Measurements from ENCODE around the gene CCR8. TPM values are rescaled to one million over a fixed set of nuclear protein-coding genes. Genes with fewer than 3 reads are reported as not detected.
"Not testable (repeated sequence)": the region's sequence is repeated elsewhere in the genome, so short reads cannot be mapped to it uniquely, and the experiment has no call there.

CCR8 gene
- total RNA-seq, 1 donor from 2014 or later: not detected

DNA sequence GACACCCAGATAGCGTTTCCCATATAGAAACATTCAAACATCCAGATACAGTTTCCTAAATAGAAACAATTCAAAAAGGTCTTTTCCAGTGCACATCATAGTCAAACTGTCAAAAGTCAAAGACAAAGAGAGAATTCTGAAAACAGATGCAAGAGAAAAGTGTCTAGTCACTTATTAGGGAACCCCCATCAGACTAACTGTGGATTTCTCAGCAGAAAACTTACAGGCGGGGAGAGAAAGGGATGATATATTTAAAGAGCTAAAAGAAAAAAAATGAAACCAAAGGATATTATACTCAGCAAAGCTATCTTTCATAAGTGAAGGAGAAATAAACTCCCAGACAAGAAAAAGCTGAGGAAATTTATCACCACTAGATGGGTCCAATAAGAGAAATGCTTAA lies 27.3 kb upstream of the CCR8 start:
- no peaks in the 10 kb centered on the region for H3K4me1 ChIP-seq (ENCODE audit: control insufficient read depth in 3 of 3, insufficient read depth in 3 of 3, low read length in 3 of 3)
- H3K9me3 ChIP-seq (ENCODE audit: control insufficient read depth in 3 of 3, low read length in 3 of 3): peaks cover 0 to 8% (median 5%) of the 10 kb centered on the region in 3 donors
- no peaks in the 10 kb centered on the region for H3K36me3 ChIP-seq (ENCODE audit: control insufficient read depth in 3 of 3, insufficient read depth in 3 of 3, low read length in 3 of 3)
- H3K27ac ChIP-seq (ENCODE audit: low read depth, low read length): no peak overlapping the region
- H3K9ac ChIP-seq (ENCODE audit: low read depth in 1 of 3, low read length in 3 of 3): no peak overlapping the region
- H3K4me3 ChIP-seq (ENCODE audit: low read length in 3 of 3): no peak overlapping the region
- no peaks in the 10 kb centered on the region for H3K27me3 ChIP-seq (ENCODE audit: control insufficient read depth in 3 of 3, insufficient read depth in 3 of 3, low read length in 3 of 3)

DNA sequence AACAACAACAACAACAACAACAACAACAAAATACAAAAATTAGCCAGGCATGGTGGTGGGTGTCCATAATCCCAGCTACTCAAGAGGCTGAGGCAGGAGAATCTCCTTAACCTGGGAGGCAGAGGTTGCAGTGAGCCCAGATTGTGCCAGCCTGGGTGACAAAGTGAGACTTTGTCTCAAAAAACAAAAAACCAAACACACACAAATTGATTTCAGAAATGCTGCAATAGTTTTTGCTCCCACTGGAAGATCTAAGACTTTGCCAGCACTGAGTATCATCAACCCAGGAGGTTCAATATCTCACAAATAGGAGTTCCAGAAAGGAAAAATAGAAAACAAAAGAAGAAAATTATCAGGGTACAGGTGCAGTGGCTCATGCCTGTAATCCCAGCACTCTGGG lies 16.2 kb upstream of the CCR8 start:
- Histone ChIP-seq H3K36me3 (ENCODE audit: control insufficient read depth in 3 of 3, insufficient read depth in 3 of 3, low read length in 3 of 3) (no peaks in the 10 kb centered on the region), H3K9me3 (ENCODE audit: control insufficient read depth in 3 of 3, low read length in 3 of 3) (no peaks in the 10 kb centered on the region), H3K4me1 (ENCODE audit: control insufficient read depth in 3 of 3, insufficient read depth in 3 of 3, low read length in 3 of 3) (no peaks in the 10 kb centered on the region), H3K27ac (ENCODE audit: low read depth, low read length) (no peak overlapping the region), H3K27me3 (ENCODE audit: control insufficient read depth in 3 of 3, insufficient read depth in 3 of 3, low read length in 3 of 3) (no peaks in the 10 kb centered on the region), H3K9ac (ENCODE audit: low read depth in 1 of 3, low read length in 3 of 3) (no peak overlapping the region), H3K4me3 (ENCODE audit: low read length in 3 of 3) (no peak overlapping the region)

DNA sequence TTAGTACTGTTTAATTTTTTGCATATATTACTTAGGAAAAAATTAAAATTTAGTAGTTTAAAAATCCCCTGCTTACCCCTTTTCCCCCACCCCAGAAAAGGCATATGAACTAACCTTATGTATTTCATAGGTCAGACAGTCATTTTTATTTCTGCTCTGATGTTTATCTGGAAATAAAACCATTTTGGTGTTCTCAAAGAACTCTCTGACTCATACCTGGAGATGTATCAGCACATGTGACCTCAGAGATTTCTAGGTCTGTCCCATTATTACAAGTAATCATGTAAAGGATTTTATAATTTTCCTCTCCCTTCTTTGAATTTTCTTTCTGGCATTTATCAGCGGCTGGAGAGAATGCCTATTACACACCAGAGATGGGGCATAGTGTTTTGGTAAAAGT lies 14.1 kb upstream of the CCR8 start:
- H3K36me3 ChIP-seq (ENCODE audit: control insufficient read depth in 3 of 3, insufficient read depth in 3 of 3, low read length in 3 of 3): no peaks in the 10 kb centered on the region
- no peaks in the 10 kb centered on the region for H3K9me3 ChIP-seq (ENCODE audit: control insufficient read depth in 3 of 3, low read length in 3 of 3)
- H3K9ac ChIP-seq (ENCODE audit: low read depth in 1 of 3, low read length in 3 of 3): no peak overlapping the region
- no peak overlapping the region for H3K27ac ChIP-seq (ENCODE audit: low read depth, low read length)
- no peaks in the 10 kb centered on the region for H3K27me3 ChIP-seq (ENCODE audit: control insufficient read depth in 3 of 3, insufficient read depth in 3 of 3, low read length in 3 of 3)
- no peaks in the 10 kb centered on the region for H3K4me1 ChIP-seq (ENCODE audit: control insufficient read depth in 3 of 3, insufficient read depth in 3 of 3, low read length in 3 of 3)
- no peak overlapping the region for H3K4me3 ChIP-seq (ENCODE audit: low read length in 3 of 3)

DNA sequence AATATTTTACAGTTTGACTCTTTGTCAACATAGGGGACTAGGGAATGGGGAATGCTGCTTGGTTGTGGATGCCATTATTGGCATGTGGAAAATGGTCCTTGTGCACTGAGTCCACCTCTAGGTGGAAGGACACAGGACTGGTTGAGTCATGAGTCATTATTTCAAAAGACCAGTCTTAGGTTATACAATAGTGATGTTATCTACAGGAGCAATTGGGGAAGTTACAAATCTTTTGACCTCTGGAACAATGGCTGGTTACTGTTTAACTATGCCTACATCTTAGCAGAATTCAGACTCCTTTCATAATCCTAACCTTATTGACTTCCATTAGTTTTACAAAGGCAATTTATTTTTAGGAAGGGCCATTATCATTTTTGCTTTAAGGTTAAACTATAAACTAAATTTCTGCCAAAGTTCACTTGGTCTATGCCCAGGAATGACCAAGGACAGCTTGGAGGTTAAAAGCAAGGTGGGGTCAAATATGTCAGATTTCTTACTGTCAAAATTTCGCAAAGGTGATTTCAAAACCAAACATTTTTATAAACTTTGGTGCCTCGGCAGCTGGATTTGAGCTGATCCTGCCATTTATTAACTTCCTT lies 11.8 kb upstream of the CCR8 start:
- Histone ChIP-seq H3K4me1 (ENCODE audit: control insufficient read depth in 3 of 3, insufficient read depth in 3 of 3, low read length in 3 of 3) (no peaks in the 10 kb centered on the region), H3K9ac (ENCODE audit: low read depth in 1 of 3, low read length in 3 of 3) (no peak overlapping the region), H3K4me3 (ENCODE audit: low read length in 3 of 3) (no peak overlapping the region), H3K36me3 (ENCODE audit: control insufficient read depth in 3 of 3, insufficient read depth in 3 of 3, low read length in 3 of 3) (no peaks in the 10 kb centered on the region), H3K9me3 (ENCODE audit: control insufficient read depth in 3 of 3, low read length in 3 of 3) (no peaks in the 10 kb centered on the region), H3K27ac (ENCODE audit: low read depth, low read length) (no peak overlapping the region), H3K27me3 (ENCODE audit: control insufficient read depth in 3 of 3, insufficient read depth in 3 of 3, low read length in 3 of 3) (no peaks in the 10 kb centered on the region)

DNA sequence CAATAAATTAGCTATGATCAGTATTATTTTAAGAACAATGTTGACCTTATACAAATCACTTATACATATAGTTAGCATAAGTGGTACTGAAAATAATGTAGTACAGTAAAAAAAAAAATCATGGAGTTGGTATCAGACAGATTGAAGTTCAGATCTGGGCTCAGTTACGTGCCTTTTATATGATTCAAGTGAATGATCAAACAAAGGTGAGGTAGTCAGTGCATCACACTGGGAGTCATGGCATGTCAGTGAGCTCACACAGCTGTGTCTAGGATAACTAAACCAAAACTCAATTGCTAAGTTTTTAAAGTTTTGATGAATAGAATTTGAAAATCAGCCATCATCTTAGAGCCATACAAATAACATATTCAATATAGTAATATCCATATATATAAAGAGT lies 11.2 kb upstream of the CCR8 start:
- H3K27ac ChIP-seq (ENCODE audit: low read depth, low read length): no peak overlapping the region
- H3K27me3 ChIP-seq (ENCODE audit: control insufficient read depth in 3 of 3, insufficient read depth in 3 of 3, low read length in 3 of 3): no peaks in the 10 kb centered on the region
- no peaks in the 10 kb centered on the region for H3K36me3 ChIP-seq (ENCODE audit: control insufficient read depth in 3 of 3, insufficient read depth in 3 of 3, low read length in 3 of 3)
- H3K4me3 ChIP-seq (ENCODE audit: low read length in 3 of 3): no peak overlapping the region
- H3K9me3 ChIP-seq (ENCODE audit: control insufficient read depth in 3 of 3, low read length in 3 of 3): no peaks in the 10 kb centered on the region
- H3K9ac ChIP-seq (ENCODE audit: low read depth in 1 of 3, low read length in 3 of 3): no peak overlapping the region
- no peaks in the 10 kb centered on the region for H3K4me1 ChIP-seq (ENCODE audit: control insufficient read depth in 3 of 3, insufficient read depth in 3 of 3, low read length in 3 of 3)

DNA sequence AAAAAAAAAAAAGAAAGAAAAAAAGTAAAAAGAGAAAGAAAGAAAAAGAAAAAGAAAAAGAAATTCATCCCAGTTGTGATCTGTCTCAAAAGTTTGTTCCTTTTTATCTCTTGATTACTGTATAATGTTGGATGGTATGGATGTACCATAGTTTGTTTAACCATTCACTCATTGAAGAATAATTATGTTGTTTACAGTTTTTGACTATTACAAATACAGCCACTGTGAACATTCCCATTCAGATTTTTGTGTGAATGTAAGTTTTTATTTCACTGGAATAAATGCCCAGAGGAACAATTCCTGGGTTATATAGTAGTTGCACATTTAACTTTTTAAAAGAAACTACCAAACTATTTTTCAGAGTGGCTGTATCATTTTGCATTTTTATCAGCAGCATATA lies 10.3 kb upstream of the CCR8 start:
- H3K27me3 ChIP-seq (ENCODE audit: control insufficient read depth in 3 of 3, insufficient read depth in 3 of 3, low read length in 3 of 3): no peaks in the 10 kb centered on the region
- H3K36me3 ChIP-seq (ENCODE audit: control insufficient read depth in 3 of 3, insufficient read depth in 3 of 3, low read length in 3 of 3): no peaks in the 10 kb centered on the region
- H3K9me3 ChIP-seq (ENCODE audit: control insufficient read depth in 3 of 3, low read length in 3 of 3): no peaks in the 10 kb centered on the region
- H3K4me1 ChIP-seq (ENCODE audit: control insufficient read depth in 3 of 3, insufficient read depth in 3 of 3, low read length in 3 of 3): no peaks in the 10 kb centered on the region
- no peak overlapping the region for H3K27ac ChIP-seq (ENCODE audit: low read depth, low read length)
- no peak overlapping the region for H3K9ac ChIP-seq (ENCODE audit: low read depth in 1 of 3, low read length in 3 of 3)
- no peak overlapping the region for H3K4me3 ChIP-seq (ENCODE audit: low read length in 3 of 3)

DNA sequence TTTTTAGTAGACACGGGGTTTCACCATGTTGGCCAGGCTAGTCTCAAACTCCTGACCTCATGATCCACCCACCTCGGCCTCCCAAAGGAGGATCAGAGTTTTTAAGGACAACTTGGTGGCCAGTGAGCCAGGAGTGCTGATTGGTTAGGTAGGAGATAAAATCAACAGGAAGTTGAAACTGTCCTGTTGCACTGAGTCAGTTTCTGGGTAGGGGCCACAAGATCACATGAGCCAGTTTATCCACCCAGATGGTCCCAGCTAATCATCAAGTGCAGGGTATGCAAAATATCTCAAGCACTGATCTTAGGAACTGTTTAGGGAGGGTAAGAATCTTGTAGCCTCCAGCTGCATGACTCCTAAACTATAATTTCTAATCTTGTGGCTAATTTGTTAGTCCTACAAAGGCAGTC lies 7.9 kb upstream of the CCR8 start:
- H3K9me3 ChIP-seq (ENCODE audit: control insufficient read depth in 3 of 3, low read length in 3 of 3); H3K27me3 ChIP-seq (ENCODE audit: control insufficient read depth in 3 of 3, insufficient read depth in 3 of 3, low read length in 3 of 3); H3K4me3 ChIP-seq (ENCODE audit: low read length in 3 of 3); H3K36me3 ChIP-seq (ENCODE audit: control insufficient read depth in 3 of 3, insufficient read depth in 3 of 3, low read length in 3 of 3); H3K9ac ChIP-seq (ENCODE audit: low read depth in 1 of 3, low read length in 3 of 3); H3K4me1 ChIP-seq (ENCODE audit: control insufficient read depth in 3 of 3, insufficient read depth in 3 of 3, low read length in 3 of 3); H3K27ac ChIP-seq (ENCODE audit: low read depth, low read length): not testable (repeated sequence)

DNA sequence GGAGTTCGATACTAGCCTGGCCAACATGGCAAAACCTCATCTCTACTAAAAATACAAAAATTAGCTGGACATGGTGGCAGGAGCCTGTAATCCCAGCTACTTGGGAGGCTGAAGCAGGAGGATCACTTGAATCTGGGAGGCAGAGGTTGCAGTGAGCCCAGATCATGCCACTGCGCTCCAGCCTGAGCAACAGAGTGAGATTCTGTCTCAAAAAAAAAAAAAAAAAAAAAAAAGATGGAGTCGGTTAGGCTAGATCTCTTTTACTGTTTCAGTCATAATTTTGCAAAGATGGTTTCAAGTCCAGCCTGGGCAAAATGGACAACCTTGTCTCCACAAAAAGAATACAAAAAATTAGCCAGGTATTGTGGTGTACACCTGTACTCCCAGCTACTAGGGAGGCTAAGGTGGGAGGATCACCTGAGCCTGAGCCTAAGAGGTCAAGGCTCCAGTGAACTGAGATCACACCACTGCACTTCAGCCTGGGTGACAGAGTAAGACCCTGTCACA lies 7.2 kb upstream of the CCR8 start:
- H3K36me3 ChIP-seq (ENCODE audit: control insufficient read depth in 3 of 3, insufficient read depth in 3 of 3, low read length in 3 of 3); H3K9ac ChIP-seq (ENCODE audit: low read depth in 1 of 3, low read length in 3 of 3); H3K4me3 ChIP-seq (ENCODE audit: low read length in 3 of 3); H3K9me3 ChIP-seq (ENCODE audit: control insufficient read depth in 3 of 3, low read length in 3 of 3); H3K27ac ChIP-seq (ENCODE audit: low read depth, low read length); H3K4me1 ChIP-seq (ENCODE audit: control insufficient read depth in 3 of 3, insufficient read depth in 3 of 3, low read length in 3 of 3); H3K27me3 ChIP-seq (ENCODE audit: control insufficient read depth in 3 of 3, insufficient read depth in 3 of 3, low read length in 3 of 3): not testable (repeated sequence)

DNA sequence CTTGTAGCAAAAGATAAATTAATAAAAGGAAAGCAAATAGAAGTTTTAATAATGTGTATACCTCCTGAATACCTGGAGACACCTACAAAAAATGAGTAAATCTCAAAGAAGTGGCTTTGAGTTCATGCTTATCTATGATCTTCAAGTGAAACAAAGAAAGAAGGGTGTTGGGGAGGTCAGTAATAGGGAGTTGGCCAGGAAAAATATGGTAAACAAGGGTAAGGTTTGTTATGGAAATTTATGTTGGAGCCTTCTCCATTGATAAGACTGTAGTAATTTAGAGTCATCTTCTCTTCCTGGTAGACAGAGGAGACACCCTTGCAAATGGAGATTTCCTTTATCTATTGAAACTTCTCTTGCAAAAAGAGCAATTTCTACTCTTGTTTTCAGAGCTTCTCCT lies 6.6 kb upstream of the CCR8 start:
- H3K27me3 ChIP-seq (ENCODE audit: control insufficient read depth in 3 of 3, insufficient read depth in 3 of 3, low read length in 3 of 3): no peaks in the 10 kb centered on the region
- H3K4me1 ChIP-seq (ENCODE audit: control insufficient read depth in 3 of 3, insufficient read depth in 3 of 3, low read length in 3 of 3): no peaks in the 10 kb centered on the region
- H3K4me3 ChIP-seq (ENCODE audit: low read length in 3 of 3): no peak overlapping the region
- H3K36me3 ChIP-seq (ENCODE audit: control insufficient read depth in 3 of 3, insufficient read depth in 3 of 3, low read length in 3 of 3): no peaks in the 10 kb centered on the region
- no peak overlapping the region for H3K9ac ChIP-seq (ENCODE audit: low read depth in 1 of 3, low read length in 3 of 3)
- no peak overlapping the region for H3K27ac ChIP-seq (ENCODE audit: low read depth, low read length)
- H3K9me3 ChIP-seq (ENCODE audit: control insufficient read depth in 3 of 3, low read length in 3 of 3): no peaks in the 10 kb centered on the region

DNA sequence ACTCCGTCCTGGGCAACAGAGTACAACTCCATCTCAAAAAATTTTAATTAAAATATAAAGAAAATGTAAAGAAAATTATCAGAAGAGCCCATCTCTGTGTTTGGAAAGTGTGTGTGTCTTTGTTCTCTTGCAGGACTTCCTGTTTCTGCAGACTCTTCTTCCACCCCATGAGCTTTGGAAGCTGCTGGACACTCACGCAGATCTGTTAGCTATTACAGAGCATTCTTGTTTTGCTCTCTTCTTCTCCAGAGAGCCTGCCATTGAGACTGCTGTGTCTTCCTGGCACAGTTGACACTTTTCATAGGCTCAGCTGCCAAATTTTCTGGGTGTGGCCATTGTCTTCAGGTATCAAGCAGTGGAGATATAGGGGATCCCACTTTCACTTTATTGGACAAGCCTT lies 6.0 kb upstream of the CCR8 start:
- H3K4me3 ChIP-seq (ENCODE audit: low read length in 3 of 3): no peak overlapping the region
- no peaks in the 10 kb centered on the region for H3K36me3 ChIP-seq (ENCODE audit: control insufficient read depth in 3 of 3, insufficient read depth in 3 of 3, low read length in 3 of 3)
- no peaks in the 10 kb centered on the region for H3K27me3 ChIP-seq (ENCODE audit: control insufficient read depth in 3 of 3, insufficient read depth in 3 of 3, low read length in 3 of 3)
- H3K27ac ChIP-seq (ENCODE audit: low read depth, low read length): no peak overlapping the region
- H3K4me1 ChIP-seq (ENCODE audit: control insufficient read depth in 3 of 3, insufficient read depth in 3 of 3, low read length in 3 of 3): no peaks in the 10 kb centered on the region
- H3K9me3 ChIP-seq (ENCODE audit: control insufficient read depth in 3 of 3, low read length in 3 of 3): no peaks in the 10 kb centered on the region
- no peak overlapping the region for H3K9ac ChIP-seq (ENCODE audit: low read depth in 1 of 3, low read length in 3 of 3)

DNA sequence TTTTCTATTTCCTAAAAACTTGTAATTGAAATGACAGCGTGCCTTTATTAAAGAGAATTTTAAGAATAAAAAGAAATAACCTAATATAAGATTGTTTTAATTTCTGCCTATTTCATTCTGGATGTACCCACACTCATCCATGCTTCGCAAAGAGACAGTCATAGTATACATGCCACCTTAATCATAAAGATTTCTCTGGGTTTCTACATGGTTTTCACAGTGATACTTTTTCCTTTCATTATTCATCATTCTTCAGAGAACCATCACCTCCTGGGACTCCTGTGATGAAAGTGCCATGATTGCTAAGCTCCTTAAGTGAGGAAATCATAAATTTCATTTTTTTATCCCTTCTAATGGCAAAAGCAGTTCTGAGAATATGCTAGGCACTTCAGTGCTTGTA lies 4.3 kb upstream of the CCR8 start:
- no peaks in the 10 kb centered on the region for H3K4me1 ChIP-seq (ENCODE audit: control insufficient read depth in 3 of 3, insufficient read depth in 3 of 3, low read length in 3 of 3)
- H3K36me3 ChIP-seq (ENCODE audit: control insufficient read depth in 3 of 3, insufficient read depth in 3 of 3, low read length in 3 of 3): no peaks in the 10 kb centered on the region
- H3K27me3 ChIP-seq (ENCODE audit: control insufficient read depth in 3 of 3, insufficient read depth in 3 of 3, low read length in 3 of 3): no peaks in the 10 kb centered on the region
- no peak overlapping the region for H3K4me3 ChIP-seq (ENCODE audit: low read length in 3 of 3)
- no peak overlapping the region for H3K9ac ChIP-seq (ENCODE audit: low read depth in 1 of 3, low read length in 3 of 3)
- H3K27ac ChIP-seq (ENCODE audit: low read depth, low read length): no peak overlapping the region
- H3K9me3 ChIP-seq (ENCODE audit: control insufficient read depth in 3 of 3, low read length in 3 of 3): no peaks in the 10 kb centered on the region
